Kidney (tissue), 14 donors: ENCODE data around the gene PPIG. TPM values are rescaled to one million over a fixed set of nuclear protein-coding genes. Genes with fewer than 3 reads are reported as not detected.
"Not testable (repeated sequence)": the region's sequence is repeated elsewhere in the genome, so short reads cannot be mapped to it uniquely, and the experiment has no call there.

Experiments
- DNase-seq, 5 donors: peaks; one replicate each; pipeline ENCODE4 v3.0.0-alpha.2; 2013 to 2020
- FAIRE-seq: peaks from 2 replicates; lab custom pipeline; 2012; peaks lifted over from hg19 to GRCh38; lab: Jason Lieb, UNC
- H3K27ac ChIP-seq, 2 donors: one replicate each; pipeline ENCODE4 v1.7.0; 2013; ENCODE audit warnings: low read depth in 2 of 2, low read length in 2 of 2, inconsistent platforms in 1 of 2
- H3K27me3 ChIP-seq: one replicate; pipeline ENCODE4 v1.7.1; 2013; ENCODE audit warnings: low read length, inconsistent platforms; ENCODE audit not compliant: control insufficient read depth, insufficient read depth
- H3K36me3 ChIP-seq, 3 donors: one replicate each; pipeline versions ENCODE4 v1.7.0 to v1.7.1; 2013; ENCODE audit warnings: low read length in 3 of 3, control low read depth in 1 of 3, inconsistent platforms in 1 of 3; ENCODE audit not compliant: insufficient read depth in 3 of 3, control insufficient read depth in 2 of 3
- H3K4me1 ChIP-seq, 3 donors: one replicate each; pipeline versions ENCODE4 v1.7.0 to v1.7.1; 2013; ENCODE audit warnings: low read length in 3 of 3, inconsistent platforms in 1 of 3, low read depth in 1 of 3; ENCODE audit not compliant: control insufficient read depth in 2 of 3, insufficient read depth in 2 of 3
- H3K4me3 ChIP-seq, 3 donors: one replicate each; pipeline versions ENCODE4 v1.7.0 to v1.8.1; 2013; ENCODE audit warnings: low read length in 3 of 3, control low read depth in 1 of 3, inconsistent platforms in 1 of 3
- H3K9ac ChIP-seq, 3 donors: one replicate each; pipeline versions ENCODE4 v1.7.0 to v1.7.1; 2013; ENCODE audit warnings: low read length in 3 of 3, control low read depth in 1 of 3, inconsistent platforms in 1 of 3
- H3K9me3 ChIP-seq, 3 donors: one replicate each; pipeline versions ENCODE4 v1.7.0 to v1.7.1; 2013; ENCODE audit warnings: low read length in 3 of 3, control low read depth in 1 of 3, inconsistent platforms in 1 of 3; ENCODE audit not compliant: control insufficient read depth in 2 of 3, insufficient read depth in 1 of 3
- intact Hi-C: fragments of 100-400 bp; cut with DNase I; formaldehyde crosslinking; loops from one replicate; pipeline ENCODE4 v1.11.1; 2022
- polyA plus RNA-seq: library from polyadenylated mRNA; stranded (reverse); fragments of 350-450 nt; fragmentation: Illumina TruSeq; extraction: RNeasy Lipid Tissue Mini Kit (QIAGEN cat#74804); gene quantifications from one replicate; pipeline ENCODE4 v1.2.3, GENCODE V29; 2014; ENCODE audit warnings: low read depth, low replicate concordance; ENCODE audit not compliant: insufficient read depth
- total RNA-seq: library from RNA; stranded (reverse); fragmentation: NEBNext Ultra II Directional; extraction: Animal tissue kit (Norgen Biotek cat#: 25700); gene quantifications from one replicate; pipeline ENCODE4 v1.2.1, GENCODE V29; 2021
- TF ChIP-seq, protein P1 (sequence below): IDR thresholded peaks from 3 replicates; pipeline ENCODE4 v1.5.1; 2012; ENCODE audit warnings: mild to moderate bottlenecking, moderate library complexity, borderline replicate concordance; ENCODE audit not compliant: insufficient read depth; ENCODE audit errors: extremely low read depth
- donor health status: control.
- donor health status: control.
- donor health status: control.
- donor health status: control.
- donor health status: control.
- donor health status: DM: yes; HTN: yes; CAD: no.
- donor health status: Normal renal cell carcinoma (clear cell type).

Gene PPIG
- total and polyA plus RNA-seq, 2 donors from 2014 or later = 22.8 to 52.7 TPM

DNA sequence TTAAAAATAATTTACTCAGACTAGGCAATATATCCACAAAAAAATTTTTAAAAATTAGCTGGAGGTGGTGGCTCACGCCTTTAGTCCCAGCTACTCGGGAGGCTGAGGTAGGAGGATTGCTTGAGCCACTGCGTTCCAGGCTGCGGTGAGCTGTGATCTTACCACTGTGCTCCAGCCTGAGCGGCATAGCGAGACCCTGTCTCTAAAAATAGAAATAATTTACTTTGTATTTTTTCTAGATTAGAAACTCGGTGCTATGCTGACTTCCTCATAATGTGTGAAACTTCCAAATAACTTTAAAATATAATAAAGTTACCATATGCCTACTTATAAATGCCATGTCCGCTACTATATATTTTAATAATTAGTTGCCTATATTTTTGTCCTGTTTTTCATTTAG, 6.7 kb downstream of the PPIG start:
- H3K4me1 ChIP-seq = peaks cover 0 to 7% (median 3%) of the 10 kb centered on the region in 3 donors
- H3K27me3 ChIP-seq = no peaks in the 10 kb centered on the region
- no peak overlapping the region for H3K9ac ChIP-seq
- intact Hi-C loops = no loop called here
- DNase-seq (no peak), FAIRE-seq (no peak)
- TF ChIP-seq, protein P1, sequence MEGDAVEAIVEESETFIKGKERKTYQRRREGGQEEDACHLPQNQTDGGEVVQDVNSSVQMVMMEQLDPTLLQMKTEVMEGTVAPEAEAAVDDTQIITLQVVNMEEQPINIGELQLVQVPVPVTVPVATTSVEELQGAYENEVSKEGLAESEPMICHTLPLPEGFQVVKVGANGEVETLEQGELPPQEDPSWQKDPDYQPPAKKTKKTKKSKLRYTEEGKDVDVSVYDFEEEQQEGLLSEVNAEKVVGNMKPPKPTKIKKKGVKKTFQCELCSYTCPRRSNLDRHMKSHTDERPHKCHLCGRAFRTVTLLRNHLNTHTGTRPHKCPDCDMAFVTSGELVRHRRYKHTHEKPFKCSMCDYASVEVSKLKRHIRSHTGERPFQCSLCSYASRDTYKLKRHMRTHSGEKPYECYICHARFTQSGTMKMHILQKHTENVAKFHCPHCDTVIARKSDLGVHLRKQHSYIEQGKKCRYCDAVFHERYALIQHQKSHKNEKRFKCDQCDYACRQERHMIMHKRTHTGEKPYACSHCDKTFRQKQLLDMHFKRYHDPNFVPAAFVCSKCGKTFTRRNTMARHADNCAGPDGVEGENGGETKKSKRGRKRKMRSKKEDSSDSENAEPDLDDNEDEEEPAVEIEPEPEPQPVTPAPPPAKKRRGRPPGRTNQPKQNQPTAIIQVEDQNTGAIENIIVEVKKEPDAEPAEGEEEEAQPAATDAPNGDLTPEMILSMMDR = no peak
- no peaks in the 10 kb centered on the region for H3K9me3 ChIP-seq
- no peaks in the 10 kb centered on the region for H3K36me3 ChIP-seq
- H3K27ac ChIP-seq = no peak overlapping the region
- H3K4me3 ChIP-seq = no peak overlapping the region

DNA sequence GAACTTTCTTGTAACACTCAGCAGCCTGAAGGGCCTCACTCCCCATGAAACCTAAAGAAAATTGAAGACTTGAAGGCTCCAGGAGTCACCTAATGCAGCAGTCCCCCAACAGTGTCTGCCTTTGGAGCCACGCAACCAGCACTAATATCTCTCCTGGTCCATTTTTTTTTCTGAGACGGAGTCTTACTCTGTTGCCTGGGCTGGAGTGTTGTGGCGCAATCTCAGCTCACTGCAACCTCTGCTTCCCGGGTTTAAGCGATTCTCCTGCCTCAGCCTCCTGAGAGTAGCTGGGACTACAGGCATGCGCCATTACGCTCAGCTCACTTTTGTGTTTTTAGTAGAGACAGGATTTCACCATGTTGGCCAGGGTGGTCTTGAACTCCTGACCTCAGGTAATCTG, 12.4 kb downstream of the PPIG start:
- FAIRE-seq, intact Hi-C loops: not testable (repeated sequence)

DNA sequence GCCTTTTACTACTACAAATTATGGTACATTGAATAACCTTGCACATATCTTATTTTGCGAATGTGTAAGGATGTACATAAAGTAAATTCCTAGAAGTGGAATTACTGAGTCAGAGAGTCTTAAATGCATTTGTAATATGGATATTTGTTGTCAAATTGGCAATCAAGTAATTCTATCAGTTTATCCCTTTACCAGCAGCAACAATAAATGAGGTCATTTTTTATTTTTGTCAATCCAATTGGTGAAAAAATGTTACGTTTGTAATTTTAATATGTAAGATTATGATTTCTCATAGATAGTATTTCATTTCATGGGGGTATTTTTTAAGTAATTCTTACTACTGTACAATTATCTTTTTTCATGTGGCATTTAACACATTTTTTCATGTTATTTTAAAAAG, 14.8 kb downstream of the PPIG start:
- Histone ChIP-seq H3K27ac (no peak overlapping the region), H3K9me3 (no peaks in the 10 kb centered on the region), H3K4me3 (no peak overlapping the region), H3K4me1 (no peaks in the 10 kb centered on the region), H3K9ac (no peak overlapping the region), H3K27me3 (no peaks in the 10 kb centered on the region), H3K36me3 (no peaks in the 10 kb centered on the region)
- TF ChIP-seq, protein P1 = no peak
- intact Hi-C loops = no loop called here
- FAIRE-seq (peak; percentile 13), DNase-seq (no peak)

More for the DNA sequence above, 12.4 kb downstream of the PPIG start:
- H3K4me3 ChIP-seq, H3K9ac ChIP-seq, H3K9me3 ChIP-seq, H3K36me3 ChIP-seq, H3K27ac ChIP-seq, H3K4me1 ChIP-seq, DNase-seq, H3K27me3 ChIP-seq: not testable (repeated sequence)

DNA sequence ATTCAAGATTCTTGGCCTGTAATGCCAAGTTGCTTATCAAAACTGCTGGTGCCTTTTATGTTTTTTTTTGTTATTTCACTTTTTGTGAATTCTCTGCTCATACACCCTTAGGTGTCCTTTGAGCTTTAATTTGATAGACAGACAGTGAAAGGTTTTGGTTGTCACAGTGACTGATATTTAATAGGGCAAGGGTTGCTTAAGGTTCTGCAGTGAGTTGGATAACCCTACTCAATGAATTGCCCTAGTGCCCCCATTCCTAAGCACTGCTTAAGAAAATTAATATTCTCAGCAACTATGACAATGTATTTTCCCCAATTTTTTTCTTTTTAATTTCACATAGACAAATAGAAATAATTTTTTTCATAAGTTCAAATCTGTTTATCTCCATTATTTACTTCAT, 15.4 kb downstream of the PPIG start:
- Histone ChIP-seq H3K4me3 (no peak overlapping the region), H3K36me3 (peaks cover 0 to 2% (median 0%) of the 10 kb centered on the region in 3 donors)
- FAIRE-seq = no peak

More for the DNA sequence above, 15.4 kb downstream of the PPIG start:
- TF ChIP-seq, protein P1 = no peak
- no peak for DNase-seq
- H3K9ac ChIP-seq = no peak overlapping the region
- intact Hi-C loops = no loop called here
- no peak overlapping the region for H3K27ac ChIP-seq
- H3K9me3 ChIP-seq = no peaks in the 10 kb centered on the region
- H3K27me3 ChIP-seq = no peaks in the 10 kb centered on the region
- H3K4me1 ChIP-seq = no peaks in the 10 kb centered on the region
